ENCODE data around the gene RGS7. TPM values are rescaled to one million over a fixed set of nuclear protein-coding genes. Genes with fewer than 3 reads are reported as not detected.

RGS7 gene
- total RNA-seq, 2 experiments from 2014 or later = not detected

DNA sequence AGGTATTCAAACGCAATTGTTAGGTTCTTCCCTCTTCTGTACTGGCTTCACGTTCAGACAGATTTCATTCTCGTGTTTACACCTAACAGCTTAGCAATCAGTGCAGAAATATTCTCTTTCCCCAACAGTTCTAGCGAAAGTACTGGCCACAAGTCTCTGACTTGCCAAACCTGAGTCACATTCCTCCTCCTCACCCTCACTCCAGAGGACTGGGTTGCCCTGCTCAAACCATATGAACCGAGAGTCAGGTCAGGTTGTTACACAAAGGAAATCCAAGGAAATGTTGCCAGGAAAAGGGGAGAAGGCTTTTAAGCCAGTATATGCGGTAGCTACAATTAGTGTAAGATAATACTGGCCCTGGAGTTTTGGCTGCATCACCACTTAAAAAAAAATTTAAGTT is 282.5 kb downstream of the RGS7 start:
- H3K4me1 ChIP-seq (ENCODE audit: insufficient read depth, low read length, poor library complexity, severe bottlenecking) = no peaks in the 10 kb centered on the region
- H4K20me1 ChIP-seq (ENCODE audit: insufficient read depth, low read length) = no peaks in the 10 kb centered on the region
- no TSS peak for BruUV-seq (replicated peaks)
- H3K9me3 ChIP-seq (ENCODE audit: low read length) = no peaks in the 10 kb centered on the region
- DNase-seq (ENCODE audit: low spot score) = no peak
- H3K4me3 ChIP-seq (ENCODE audit: low read depth, low read length, poor library complexity, severe bottlenecking) = no peak overlapping the region
- ChIA-PET CTCF (ENCODE audit: unreplicated experiment) (no interaction called here), POLR2A (interaction anchor here (1.2 kb wide), 1 partner anchor 13 kb away, joined by 3 read pairs; no protein-coding TSS in a partner anchor)
- no peaks in the 10 kb centered on the region for H3K79me2 ChIP-seq (ENCODE audit: insufficient read depth, low read depth, low read length)
- H3K36me3 ChIP-seq (ENCODE audit: insufficient read depth, low read length) = no peaks in the 10 kb centered on the region
- intact Hi-C loops (cut with micrococcal nuclease; ENCODE audit: unreplicated experiment) = no loop called here
- H3K4me2 ChIP-seq (ENCODE audit: low read length) = no peak overlapping the region
- no peak overlapping the region for H2AFZ ChIP-seq (ENCODE audit: low read length)
- no peak overlapping the region for H3K27ac ChIP-seq (ENCODE audit: low read depth, low read length, poor library complexity, severe bottlenecking)
- no peaks in the 10 kb centered on the region for H3K9me2 ChIP-seq (ENCODE audit: insufficient read depth, low read length)
- no peak for TF ChIP-seq EZH2phosphoT487 (IDR thresholded peaks at IDR 0.05; ENCODE audit: borderline replicate concordance, low read depth, low read length)
- TF ChIP-seq, protein P1, sequence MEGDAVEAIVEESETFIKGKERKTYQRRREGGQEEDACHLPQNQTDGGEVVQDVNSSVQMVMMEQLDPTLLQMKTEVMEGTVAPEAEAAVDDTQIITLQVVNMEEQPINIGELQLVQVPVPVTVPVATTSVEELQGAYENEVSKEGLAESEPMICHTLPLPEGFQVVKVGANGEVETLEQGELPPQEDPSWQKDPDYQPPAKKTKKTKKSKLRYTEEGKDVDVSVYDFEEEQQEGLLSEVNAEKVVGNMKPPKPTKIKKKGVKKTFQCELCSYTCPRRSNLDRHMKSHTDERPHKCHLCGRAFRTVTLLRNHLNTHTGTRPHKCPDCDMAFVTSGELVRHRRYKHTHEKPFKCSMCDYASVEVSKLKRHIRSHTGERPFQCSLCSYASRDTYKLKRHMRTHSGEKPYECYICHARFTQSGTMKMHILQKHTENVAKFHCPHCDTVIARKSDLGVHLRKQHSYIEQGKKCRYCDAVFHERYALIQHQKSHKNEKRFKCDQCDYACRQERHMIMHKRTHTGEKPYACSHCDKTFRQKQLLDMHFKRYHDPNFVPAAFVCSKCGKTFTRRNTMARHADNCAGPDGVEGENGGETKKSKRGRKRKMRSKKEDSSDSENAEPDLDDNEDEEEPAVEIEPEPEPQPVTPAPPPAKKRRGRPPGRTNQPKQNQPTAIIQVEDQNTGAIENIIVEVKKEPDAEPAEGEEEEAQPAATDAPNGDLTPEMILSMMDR (conservative IDR thresholded peaks at IDR 0.05; ENCODE audit: low read length) = no peak

GRCh38 chr1:241068359-241068758 is 288.6 kb downstream of the RGS7 start:
- Histone ChIP-seq H3K36me3 (ENCODE audit: insufficient read depth, low read length) (no peaks in the 10 kb centered on the region), H3K27ac (ENCODE audit: low read depth, low read length, poor library complexity, severe bottlenecking) (no peak overlapping the region), H3K9me3 (ENCODE audit: low read length) (no peaks in the 10 kb centered on the region), H3K4me3 (ENCODE audit: low read depth, low read length, poor library complexity, severe bottlenecking) (no peak overlapping the region), H3K9me2 (ENCODE audit: insufficient read depth, low read length) (no peaks in the 10 kb centered on the region), H3K4me1 (ENCODE audit: insufficient read depth, low read length, poor library complexity, severe bottlenecking) (no peaks in the 10 kb centered on the region), H2AFZ (ENCODE audit: low read length) (no peak overlapping the region), H4K20me1 (ENCODE audit: insufficient read depth, low read length) (no peaks in the 10 kb centered on the region), H3K4me2 (ENCODE audit: low read length) (no peak overlapping the region), H3K79me2 (ENCODE audit: insufficient read depth, low read depth, low read length) (no peaks in the 10 kb centered on the region)
- CTCF ChIA-PET (ENCODE audit: unreplicated experiment) = no interaction called here
- no peak for DNase-seq (ENCODE audit: low spot score)
- intact Hi-C loops (cut with micrococcal nuclease; ENCODE audit: unreplicated experiment) = no loop called here
- no peak for TF ChIP-seq EZH2phosphoT487 (IDR thresholded peaks at IDR 0.05; ENCODE audit: borderline replicate concordance, low read depth, low read length)
- TF ChIP-seq, protein P1 (conservative IDR thresholded peaks at IDR 0.05; ENCODE audit: low read length) = no peak
- BruUV-seq (replicated peaks) = no TSS peak
- POLR2A ChIA-PET = interaction anchor here (0.6 kb wide), 1 partner anchor 21 kb away, joined by 3 read pairs; no protein-coding TSS in a partner anchor

DNA sequence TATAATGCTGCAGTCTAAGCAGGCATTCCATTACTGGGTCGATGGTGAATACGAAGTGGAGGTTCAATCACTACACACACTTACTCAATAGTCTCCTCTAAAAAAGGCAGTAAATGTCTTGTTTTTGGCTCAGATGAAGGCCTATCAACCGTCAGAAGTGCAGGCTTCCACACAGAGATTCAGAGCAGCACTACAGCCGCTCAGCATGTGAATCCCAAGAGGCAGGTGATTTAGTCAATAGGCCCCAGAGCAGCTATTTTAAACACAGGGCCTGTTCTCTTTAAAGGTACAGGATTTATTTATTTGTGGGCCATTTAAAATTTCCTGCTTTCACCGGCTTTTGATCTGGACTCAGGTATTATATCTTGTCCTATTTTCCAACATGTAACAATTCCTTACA is 293.7 kb downstream of the RGS7 start:
- ChIA-PET CTCF (ENCODE audit: unreplicated experiment) (no interaction called here), POLR2A (no interaction called here)
- Histone ChIP-seq H3K4me2 (ENCODE audit: low read length) (no peak overlapping the region), H3K79me2 (ENCODE audit: insufficient read depth, low read depth, low read length) (no peaks in the 10 kb centered on the region), H2AFZ (ENCODE audit: low read length) (no peak overlapping the region), H3K27ac (ENCODE audit: low read depth, low read length, poor library complexity, severe bottlenecking) (no peak overlapping the region), H3K9me3 (ENCODE audit: low read length) (no peaks in the 10 kb centered on the region), H3K4me1 (ENCODE audit: insufficient read depth, low read length, poor library complexity, severe bottlenecking) (no peaks in the 10 kb centered on the region), H4K20me1 (ENCODE audit: insufficient read depth, low read length) (no peaks in the 10 kb centered on the region), H3K9me2 (ENCODE audit: insufficient read depth, low read length) (no peaks in the 10 kb centered on the region), H3K36me3 (ENCODE audit: insufficient read depth, low read length) (no peaks in the 10 kb centered on the region), H3K4me3 (ENCODE audit: low read depth, low read length, poor library complexity, severe bottlenecking) (no peak overlapping the region)
- no TSS peak for BruUV-seq (replicated peaks)
- DNase-seq (ENCODE audit: low spot score) = no peak
- TF ChIP-seq, protein P1 (conservative IDR thresholded peaks at IDR 0.05; ENCODE audit: low read length) = no peak
- TF ChIP-seq EZH2phosphoT487 (IDR thresholded peaks at IDR 0.05; ENCODE audit: borderline replicate concordance, low read depth, low read length) = no peak
- intact Hi-C loops (cut with micrococcal nuclease; ENCODE audit: unreplicated experiment) = no loop called here
